ENCODE data around the gene MOSPD3.

GRCh38 chr7:100612730-100613390 is 520 bp downstream of the MOSPD3 start:
- peak in 1 of 6 experiments; percentile 3 for TF ChIP-seq CTCF (IDR thresholded peaks at IDR 0.05)
- no peak for TF ChIP-seq POLR2A (IDR thresholded peaks at IDR 0.05)

Measured in esophagus squamous epithelium (tissue), 4 donors.